HG03066 (cell line): ENCODE measurements around the gene IL4R.
"Not testable (repeated sequence)": the region's sequence is repeated elsewhere in the genome, so short reads cannot be mapped to it uniquely, and the experiment has no call there.

ENCODE experiments used
- ATAC-seq: cut with Tn5 transposase; IDR thresholded peaks from one replicate; pipeline ENCODE4 v1.9.1; 2021; ENCODE audit warnings: low read depth; ENCODE audit not compliant: unreplicated experiment

IL4R gene

GRCh38 chr16:27327586-27327915, 13.8 kb downstream of the IL4R start:
- ATAC-seq, result no peak

- ATAC-seq, result no peak
Observed at GRCh38 chr16:27328937-27329336, 15.2 kb downstream of the IL4R start.

DNA sequence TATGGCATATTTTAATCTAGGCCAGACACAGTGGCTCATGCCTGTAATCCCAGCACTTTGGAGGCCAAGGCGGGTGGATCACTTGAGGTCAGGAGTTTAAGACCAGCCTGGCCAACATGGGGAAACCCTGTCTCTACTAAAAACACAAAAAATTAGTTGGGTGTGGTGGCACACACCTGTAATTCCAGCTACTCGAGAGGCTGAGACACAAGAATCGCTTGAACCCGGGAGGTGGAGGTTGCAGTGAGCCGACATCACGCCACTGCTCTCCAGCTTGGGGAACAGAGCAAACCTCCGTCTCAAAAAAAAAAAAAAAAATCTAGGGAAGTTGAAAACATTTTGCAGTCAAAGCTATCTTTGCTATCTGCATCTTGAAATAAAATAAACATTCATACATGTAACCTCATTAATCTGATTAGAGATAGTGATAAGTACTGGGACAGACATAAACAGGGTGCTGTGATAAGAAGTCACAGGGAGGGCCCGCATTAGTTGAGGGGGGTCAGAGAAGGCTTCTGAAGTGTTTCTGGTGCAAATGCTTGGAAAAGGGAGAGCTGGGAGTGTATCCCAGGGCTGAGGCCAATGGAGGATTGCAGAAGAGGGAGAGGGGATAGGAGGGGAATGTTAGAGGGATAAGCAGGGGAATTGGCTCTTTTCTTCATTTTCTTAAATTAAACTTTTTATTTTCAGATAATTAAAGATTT, 15.8 kb downstream of the IL4R start:
- not testable (repeated sequence) for ATAC-seq

GRCh38 chr16:27330542-27330941, 16.8 kb downstream of the IL4R start:
- no peak for ATAC-seq

GRCh38 chr16:27332105-27332504, 18.3 kb downstream of the IL4R start:
- no peak for ATAC-seq

DNA sequence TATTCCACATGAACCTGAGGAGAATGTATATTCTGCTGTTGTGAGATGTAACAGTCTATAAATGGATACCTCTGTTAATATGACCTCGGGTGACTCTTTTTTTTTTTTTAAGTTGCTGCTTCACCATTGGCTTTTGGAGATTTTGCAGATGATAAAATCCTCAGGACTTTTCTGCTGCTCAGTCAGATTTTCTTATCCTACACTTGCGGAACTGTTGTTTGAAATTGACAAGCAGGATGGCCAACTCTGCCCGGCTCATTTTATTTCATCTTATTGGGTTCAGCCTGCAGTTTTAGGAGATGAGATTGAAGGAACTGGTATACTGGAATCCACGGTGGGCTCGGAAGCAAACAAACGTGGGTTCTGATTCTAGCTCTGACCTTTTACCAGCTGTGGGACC, 19.3 kb downstream of the IL4R start:
- no peak for ATAC-seq

GRCh38 chr16:27333549-27333948, 19.8 kb downstream of the IL4R start:
- no peak for ATAC-seq

- no peak for ATAC-seq
Observed at GRCh38 chr16:27334192-27334764, 20.5 kb downstream of the IL4R start.

GRCh38 chr16:27334838-27335237, 21.1 kb downstream of the IL4R start:
- ATAC-seq, result no peak

DNA sequence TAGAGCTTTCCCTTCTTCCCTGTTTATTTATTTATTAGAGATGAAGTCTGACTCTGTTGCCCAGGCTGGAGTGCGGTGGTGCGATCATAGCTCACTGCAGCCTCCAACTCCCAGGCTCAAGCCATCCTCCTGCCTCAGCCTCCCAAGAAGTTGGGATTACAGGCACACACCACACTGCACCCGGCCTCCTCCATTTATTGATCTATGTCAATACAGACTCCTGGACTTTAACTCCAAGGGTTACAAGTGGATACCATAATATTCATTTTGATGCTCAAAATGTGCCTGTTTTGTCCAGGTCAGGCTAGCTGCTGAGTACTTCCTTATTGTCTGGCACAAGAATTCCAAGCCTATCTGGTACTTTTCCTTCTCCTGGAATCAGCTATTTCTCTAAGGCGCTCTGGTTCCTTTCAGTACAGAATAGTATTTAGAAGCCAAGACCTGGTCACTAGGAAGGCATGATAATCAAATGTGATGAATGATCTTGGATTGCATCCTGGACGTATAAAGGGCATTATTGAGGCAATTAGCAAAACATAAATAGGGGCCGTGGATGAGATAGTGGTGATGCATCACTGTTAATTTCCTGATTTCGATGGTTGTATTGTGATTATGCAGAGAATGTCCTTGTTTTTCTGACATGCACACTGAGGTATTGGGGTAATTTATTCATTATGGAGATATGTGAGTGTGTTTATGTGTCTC, 21.7 kb downstream of the IL4R start:
- ATAC-seq, result no peak

- ATAC-seq, result no peak
Observed at GRCh38 chr16:27337024-27337423, 23.2 kb downstream of the IL4R start.

GRCh38 chr16:27339180-27339579, 25.4 kb downstream of the IL4R start:
- no peak for ATAC-seq

DNA sequence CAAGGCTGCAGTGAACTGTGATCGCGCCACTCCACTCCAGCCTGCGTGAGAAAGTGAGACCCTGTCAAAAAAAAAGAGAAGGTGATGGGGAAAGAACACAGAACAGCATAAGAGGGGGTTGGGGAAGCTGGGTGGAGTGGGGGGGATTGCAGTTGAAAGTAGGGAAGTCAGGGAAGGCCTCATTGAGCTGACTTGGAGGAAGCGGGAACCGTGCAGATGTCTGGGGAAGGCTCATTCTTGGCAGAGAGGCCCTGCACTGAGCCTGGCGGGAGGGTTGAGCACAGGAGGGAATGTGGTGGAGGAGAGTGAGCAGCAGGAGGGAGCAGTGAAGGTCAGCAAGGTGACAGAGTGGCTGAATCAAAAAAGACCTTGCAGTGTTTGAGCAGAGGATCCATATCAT, 26.9 kb downstream of the IL4R start:
- no peak for ATAC-seq

- no peak for ATAC-seq
Observed at GRCh38 chr16:27341549-27341948, 27.8 kb downstream of the IL4R start.

GRCh38 chr16:27341971-27342370, 28.2 kb downstream of the IL4R start:
- no peak for ATAC-seq

- no peak for ATAC-seq
Observed at GRCh38 chr16:27344721-27345120, 30.9 kb downstream of the IL4R start.

DNA sequence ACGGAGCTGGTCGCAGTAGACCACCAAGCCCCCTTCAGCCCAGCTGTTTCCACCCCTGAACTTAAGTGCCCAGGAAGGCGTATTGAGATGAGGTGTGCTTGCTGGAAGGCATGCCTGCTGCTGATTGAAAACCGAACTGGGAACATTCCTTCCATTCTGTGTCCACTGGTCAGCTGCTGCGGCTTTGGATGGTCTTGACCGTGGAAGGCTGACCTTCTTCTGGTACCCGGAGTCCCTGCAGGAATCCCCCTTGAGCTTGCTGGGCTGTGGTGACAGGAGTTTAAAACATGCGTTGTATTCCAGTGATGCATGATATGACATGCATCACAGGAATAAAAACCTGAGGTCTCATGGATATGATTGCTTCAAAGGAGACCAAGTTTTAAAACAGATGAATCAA, 31.4 kb downstream of the IL4R start:
- no peak for ATAC-seq

DNA sequence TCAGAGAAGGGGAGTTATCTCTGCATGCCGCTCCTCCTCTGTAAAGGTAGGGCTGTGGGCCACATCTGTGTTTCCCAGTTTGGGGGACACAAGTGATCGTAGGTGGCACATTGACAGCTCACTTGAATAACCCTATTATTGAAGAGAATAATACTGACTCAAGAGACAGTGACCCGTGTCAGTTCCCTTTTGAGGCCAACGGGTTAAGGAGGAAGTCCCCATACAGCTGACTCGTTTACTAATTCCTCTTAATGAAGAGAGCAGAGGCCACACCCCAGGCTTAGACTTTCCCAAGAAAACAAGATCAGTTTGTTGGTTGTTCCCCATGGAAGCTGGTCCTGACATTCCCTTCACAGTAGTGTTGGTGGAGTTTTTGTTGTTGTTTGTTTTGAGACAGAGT, 33.0 kb downstream of the IL4R start:
- ATAC-seq, result no peak

DNA sequence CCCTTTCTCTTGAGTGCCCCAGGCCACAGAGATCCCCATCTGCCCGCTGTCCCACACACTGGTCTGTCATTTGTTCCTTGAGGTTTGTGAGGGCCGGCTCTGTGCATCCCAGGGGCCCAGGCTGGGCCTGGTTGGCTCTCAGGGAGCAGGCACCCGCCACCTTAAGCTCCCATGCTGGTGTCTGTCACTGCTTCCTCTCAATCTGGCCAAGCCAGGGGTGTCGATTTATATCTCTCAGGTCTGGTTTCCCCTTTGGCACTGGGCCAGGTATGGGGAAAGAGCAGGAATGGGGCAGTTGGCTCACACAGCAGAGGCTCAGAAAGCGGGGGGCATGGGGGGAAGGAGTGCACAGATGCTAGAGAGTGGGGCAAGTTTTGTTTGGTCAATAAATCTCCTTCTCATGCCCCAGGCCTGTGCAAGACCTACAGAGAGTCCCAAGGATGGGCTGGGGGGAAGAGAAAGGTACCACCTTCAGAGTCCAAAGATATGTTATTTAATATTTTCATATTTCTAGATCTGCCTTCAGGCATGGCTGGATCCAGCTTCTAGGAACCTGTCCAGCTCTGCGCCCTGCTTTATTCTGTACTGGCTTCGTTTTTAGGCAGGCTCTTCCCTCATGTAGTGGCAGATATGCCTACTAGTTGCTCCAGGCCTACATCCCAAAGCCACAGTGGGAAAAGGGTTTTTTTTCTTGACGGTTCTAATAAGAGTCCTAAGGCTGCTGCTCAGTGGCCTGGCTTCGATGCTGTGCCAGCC, 34.3 kb downstream of the IL4R start:
- ATAC-seq, result no peak

GRCh38 chr16:27349276-27349675, 35.5 kb downstream of the IL4R start:
- ATAC-seq, result no peak

- no peak for ATAC-seq
Observed at GRCh38 chr16:27350006-27350405, 36.2 kb downstream of the IL4R start.
